ENCODE data around the gene ARHGEF1.

Gene ARHGEF1

GRCh38 chr19:41926763-41927496 lies 43.9 kb downstream of the ARHGEF1 start:
- no peak for DNase-seq
- H3K27ac ChIP-seq, result no peak overlapping the region
- TF ChIP-seq, protein P1, sequence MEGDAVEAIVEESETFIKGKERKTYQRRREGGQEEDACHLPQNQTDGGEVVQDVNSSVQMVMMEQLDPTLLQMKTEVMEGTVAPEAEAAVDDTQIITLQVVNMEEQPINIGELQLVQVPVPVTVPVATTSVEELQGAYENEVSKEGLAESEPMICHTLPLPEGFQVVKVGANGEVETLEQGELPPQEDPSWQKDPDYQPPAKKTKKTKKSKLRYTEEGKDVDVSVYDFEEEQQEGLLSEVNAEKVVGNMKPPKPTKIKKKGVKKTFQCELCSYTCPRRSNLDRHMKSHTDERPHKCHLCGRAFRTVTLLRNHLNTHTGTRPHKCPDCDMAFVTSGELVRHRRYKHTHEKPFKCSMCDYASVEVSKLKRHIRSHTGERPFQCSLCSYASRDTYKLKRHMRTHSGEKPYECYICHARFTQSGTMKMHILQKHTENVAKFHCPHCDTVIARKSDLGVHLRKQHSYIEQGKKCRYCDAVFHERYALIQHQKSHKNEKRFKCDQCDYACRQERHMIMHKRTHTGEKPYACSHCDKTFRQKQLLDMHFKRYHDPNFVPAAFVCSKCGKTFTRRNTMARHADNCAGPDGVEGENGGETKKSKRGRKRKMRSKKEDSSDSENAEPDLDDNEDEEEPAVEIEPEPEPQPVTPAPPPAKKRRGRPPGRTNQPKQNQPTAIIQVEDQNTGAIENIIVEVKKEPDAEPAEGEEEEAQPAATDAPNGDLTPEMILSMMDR (IDR thresholded peaks at IDR 0.05; ENCODE audit: low read depth, low read length, missing control alignments), result no peak
- in situ Hi-C loops (cut with HindIII; ENCODE audit: low pct_ligation_motif_present, low sequenced_read_pairs), result no loop called here
- no peaks in the 10 kb centered on the region for H3K36me3 ChIP-seq (replicated peaks)
- H3K4me3 ChIP-seq (ENCODE audit: low read depth, low read length), result no peak overlapping the region
- peaks cover 68% of the 10 kb centered on the region for H3K27me3 ChIP-seq (replicated peaks)

DNA sequence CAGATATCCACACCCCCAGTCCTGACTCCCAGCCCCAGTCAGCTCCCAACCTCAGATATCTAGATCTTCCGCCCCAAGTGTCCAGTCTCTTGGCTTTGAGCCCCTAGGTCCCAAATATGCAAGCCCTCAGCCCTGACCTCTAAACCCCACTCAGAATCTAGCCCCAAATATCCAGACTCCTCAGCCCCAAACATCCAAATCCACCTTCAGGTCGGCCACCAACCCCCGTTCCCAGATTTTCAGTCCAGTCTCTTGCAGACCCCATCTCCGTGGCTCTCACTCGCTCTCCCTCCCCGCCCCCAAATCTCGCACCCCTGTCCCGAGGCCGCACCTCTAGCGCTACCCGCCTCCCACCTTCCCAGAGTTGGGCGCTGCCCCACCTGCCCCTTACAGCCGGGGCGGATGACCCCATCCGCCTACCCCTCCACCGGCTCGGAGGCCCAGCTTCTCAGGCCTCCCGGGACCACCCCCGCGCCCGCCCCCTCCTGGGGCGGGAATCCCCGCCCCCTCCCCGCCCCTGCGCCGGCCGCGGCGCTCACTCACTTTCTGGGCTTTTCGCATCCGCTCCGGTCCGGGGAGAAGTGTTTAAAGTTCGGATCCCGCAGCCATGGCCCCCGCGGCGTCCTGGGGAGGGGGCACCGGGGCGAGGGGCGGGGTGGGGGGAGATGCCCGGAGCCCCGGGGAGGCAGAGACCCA lies 44.7 kb downstream of the ARHGEF1 start:
- Histone ChIP-seq H3K4me3 (ENCODE audit: low read depth, low read length) (peak overlapping the region; percentile 45), H3K36me3 (replicated peaks) (no peaks in the 10 kb centered on the region), H3K27ac (no peak overlapping the region), H3K27me3 (replicated peaks) (peaks cover 68% of the 10 kb centered on the region)
- TF ChIP-seq, protein P1 (IDR thresholded peaks at IDR 0.05; ENCODE audit: low read depth, low read length, missing control alignments), result no peak
- no peak for DNase-seq
- in situ Hi-C loops (cut with HindIII; ENCODE audit: low pct_ligation_motif_present, low sequenced_read_pairs), result no loop called here

DNA sequence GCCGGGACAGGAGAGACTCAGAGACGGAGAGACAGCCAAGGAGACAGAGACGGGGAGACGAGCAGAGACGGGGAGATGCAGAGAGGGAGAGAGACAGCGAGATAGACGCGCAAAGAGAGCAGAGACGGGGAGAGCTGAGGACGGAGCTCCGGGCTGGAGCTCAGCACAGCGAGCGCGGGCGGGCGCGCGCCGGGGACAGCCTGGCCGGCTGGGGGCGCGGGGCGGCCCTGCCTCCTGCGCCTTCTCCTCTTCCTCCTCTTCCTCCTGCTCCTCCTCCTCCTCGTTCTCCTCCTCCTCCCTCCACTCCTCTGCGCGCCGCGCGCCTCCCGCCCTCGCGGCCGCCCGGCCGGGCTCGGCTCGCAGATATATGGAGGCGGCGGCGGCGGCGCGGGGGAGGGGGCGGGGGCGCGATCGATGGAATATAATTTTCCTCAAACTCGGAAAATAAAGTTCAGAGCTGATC lies 45.3 kb downstream of the ARHGEF1 start, which contains the start of gene ERFL:
ERFL (minus strand) TSS at position 229 of the 463 bp plus-strand sequence. CDS start 15,530 bp downstream, outside the sequence.
- TF ChIP-seq, protein P1 (IDR thresholded peaks at IDR 0.05; ENCODE audit: low read depth, low read length, missing control alignments), result no peak
- no peak for DNase-seq
- Histone ChIP-seq H3K4me3 (ENCODE audit: low read depth, low read length) (peak within 1 kb of the TSS; percentile 45), H3K36me3 (replicated peaks) (no peaks in the 10 kb centered on the region), H3K27me3 (replicated peaks) (peaks cover 67% of the 10 kb centered on the region), H3K27ac (no peak within 1 kb of the TSS)
- in situ Hi-C loops (cut with HindIII; ENCODE audit: low pct_ligation_motif_present, low sequenced_read_pairs), result no loop called here

GRCh38 chr19:41928754-41929535 lies 46.0 kb downstream of the ARHGEF1 start:
- no peak overlapping the region for H3K27ac ChIP-seq
- TF ChIP-seq, protein P1 (IDR thresholded peaks at IDR 0.05; ENCODE audit: low read depth, low read length, missing control alignments), result peak; percentile 30
- H3K36me3 ChIP-seq (replicated peaks), result no peaks in the 10 kb centered on the region
- in situ Hi-C loops (cut with HindIII; ENCODE audit: low pct_ligation_motif_present, low sequenced_read_pairs), result no loop called here
- H3K4me3 ChIP-seq (ENCODE audit: low read depth, low read length), result peak overlapping the region; percentile 29
- peaks cover 73% of the 10 kb centered on the region for H3K27me3 ChIP-seq (replicated peaks)
- no peak for DNase-seq

- in situ Hi-C loops (cut with HindIII; ENCODE audit: low pct_ligation_motif_present, low sequenced_read_pairs), result no loop called here
- no peak for DNase-seq
- TF ChIP-seq, protein P1 (IDR thresholded peaks at IDR 0.05; ENCODE audit: low read depth, low read length, missing control alignments), result no peak
- no peak overlapping the region for H3K27ac ChIP-seq
- no peak overlapping the region for H3K4me3 ChIP-seq (ENCODE audit: low read depth, low read length)
- no peaks in the 10 kb centered on the region for H3K36me3 ChIP-seq (replicated peaks)
- H3K27me3 ChIP-seq (replicated peaks), result peaks cover 71% of the 10 kb centered on the region
Observed at GRCh38 chr19:41929536-41930071, 46.6 kb downstream of the ARHGEF1 start.

Data from brain microvascular endothelial cell (primary cell).